A549 (cell line): ENCODE data around the gene MYOF. TPM values are rescaled to one million over a fixed set of nuclear protein-coding genes. Genes with fewer than 3 reads are reported as not detected.

Experiments
- ATAC-seq, 2 experiments: fragments of 200-7000 bp in 1 of 2; fragments of >200 bp in 1 of 2; cut with Nextera tagmentation in 1 of 2; cut with Tn5 transposase in 1 of 2; 3 replicates each; pipeline versions ENCODE4 v1.8.0 to v1.9.1; 2018 to 2020; ENCODE audit warnings: mild to moderate bottlenecking in 1 of 2, moderate library complexity in 1 of 2
- CTCF ChIA-PET: fragments of 300-600 bp; sonication (Branson Sonifier 250); formaldehyde crosslinking; extraction: SDS; loops from one replicate; lab custom pipeline; 2021; ENCODE audit warnings: antibody characterized with exemption, inconsistent platforms; lab: Yijun Ruan, JAX
- POLR2A ChIA-PET: fragments of 350-600 bp; formaldehyde crosslinking; extraction: SDS; loops from one replicate; lab custom pipeline; 2021; ENCODE audit warnings: antibody characterized with exemption, inconsistent platforms; lab: Yijun Ruan, JAX
- DNase-seq, 2 experiments: peaks; one replicate each; pipeline versions ENCODE4 v3.0.0 to v3.0.0-alpha.2; 2011 to 2016; ENCODE audit warnings: low read depth in 1 of 2, low spot score in 1 of 2
- FAIRE-seq: peaks from 2 replicates; lab custom pipeline; 2011; peaks lifted over from hg19 to GRCh38; lab: Jason Lieb, UNC
- H3K27ac ChIP-seq, 2 experiments: fragments of >200 bp; sonication (Bioruptor Twin); formaldehyde crosslinking; 3 replicates each; pipeline ENCODE4 v1.5.1; 2016 to 2017
- H3K4me1 ChIP-seq: fragments of >200 bp; sonication (Bioruptor Twin); formaldehyde crosslinking; 3 replicates; pipeline ENCODE4 v1.6.1; 2016
- H3K4me2 ChIP-seq: fragments of >200 bp; sonication (Bioruptor Twin); formaldehyde crosslinking; 3 replicates; pipeline ENCODE4 v1.6.1; 2016
- H3K4me3 ChIP-seq: fragments of >200 bp; sonication (Bioruptor Twin); formaldehyde crosslinking; 3 replicates; pipeline ENCODE4 v1.5.1; 2016
- H3K9me3 ChIP-seq: fragments of >200 bp; sonication (Bioruptor Twin); formaldehyde crosslinking; 3 replicates; pipeline ENCODE4 v1.6.1; 2016
- CBX2 ChIP-seq: fragments of 200-600 bp; sonication (generic); IDR thresholded peaks from 2 replicates; pipeline ENCODE4 v1.6.1; 2016; ENCODE audit warnings: low read depth, mild to moderate bottlenecking, borderline replicate concordance
- CBX8 ChIP-seq: fragments of 200-600 bp; sonication (generic); IDR thresholded peaks from 2 replicates; pipeline ENCODE4 v1.6.1; 2016
- CHD4 ChIP-seq: fragments of 200-600 bp; sonication (generic); IDR thresholded peaks from 2 replicates; pipeline ENCODE4 v1.6.1; 2016; ENCODE audit warnings: antibody characterized with exemption, mild to moderate bottlenecking, borderline replicate concordance
- ELK1 ChIP-seq: fragments of 150-350 bp; IDR thresholded peaks from 2 replicates; pipeline ENCODE4 v1.6.1; 2014; ENCODE audit warnings: low read depth, mild to moderate bottlenecking, low read length
- GATA3 ChIP-seq: IDR thresholded peaks from 2 replicates; pipeline ENCODE4 v1.6.1; 2012; ENCODE audit warnings: borderline replicate concordance
- JUN ChIP-seq, 2 experiments: fragments of >200 bp; sonication (Bioruptor Twin); formaldehyde crosslinking; IDR thresholded peaks; 2 replicates in 1 of 2; 3 replicates in 1 of 2; pipeline ENCODE4 v1.6.1; 2016 to 2017
- MAZ ChIP-seq: fragments of 150-350 bp; IDR thresholded peaks from 2 replicates; pipeline ENCODE4 v1.6.1; 2014; ENCODE audit warnings: antibody characterized with exemption, low read depth, low read length, borderline replicate concordance
- RCOR1 ChIP-seq: fragments of 150-350 bp; IDR thresholded peaks from 2 replicates; pipeline ENCODE4 v1.6.1; 2014; ENCODE audit warnings: antibody characterized with exemption, low read length, low read depth
- SMC3 ChIP-seq: fragments of >200 bp; sonication (Bioruptor Twin); formaldehyde crosslinking; IDR thresholded peaks from 3 replicates; pipeline ENCODE4 v1.6.1; 2018; ENCODE audit warnings: inconsistent platforms
- USF2 ChIP-seq: fragments of 450-650 bp; IDR thresholded peaks from 2 replicates; pipeline ENCODE4 v1.6.1; 2014; ENCODE audit warnings: antibody characterized with exemption
- ZC3H11A ChIP-seq: fragments of 450-650 bp; IDR thresholded peaks from 2 replicates; pipeline ENCODE4 v1.6.1; 2014; ENCODE audit warnings: antibody characterized with exemption, mild to moderate bottlenecking
- WGBS: methylation state at CpG from one replicate; pipeline ENCODE4 v1.1.6; 2017; ENCODE audit errors: missing lambda C conversion rate; 5-methylcytosine and 5-hydroxymethylcytosine counted together
- polyA plus RNA-seq, 4 experiments: library from polyadenylated mRNA; depleted of rRNA in 3 of 4; stranded (reverse); fragments of >200 nt; fragmentation: RNase III in 1 of 4; extraction: RNeasy Plus Mini Kit Qiagen cat#74134 plus additional on column Dnase treatment in 1 of 4; gene quantifications; 2 replicates in 3 of 4; 3 replicates in 1 of 4; pipeline ENCODE4 v1.2.3, GENCODE V29; 2011 to 2017
- TF ChIP-seq, protein P1 (sequence below): IDR thresholded peaks from 2 replicates; pipeline ENCODE4 v1.6.1; 2012
- TF ChIP-seq, protein P2 (sequence below): fragments of 250-450 bp; sonication (Bioruptor Pico); IDR thresholded peaks from 2 replicates; pipeline ENCODE4 v1.5.0; 2020; ENCODE audit warnings: low read depth, mild to moderate bottlenecking, moderate library complexity
- TF ChIP-seq, protein P3 (sequence below): IDR thresholded peaks from 2 replicates; pipeline ENCODE4 v1.6.1; 2012
- TF ChIP-seq, protein P4 (sequence below): fragments of 200-600 bp; sonication (generic); IDR thresholded peaks from 2 replicates; pipeline ENCODE4 v1.6.1; 2016; ENCODE audit warnings: antibody characterized with exemption, mild to moderate bottlenecking, moderate library complexity

The MYOF gene
- polyA plus RNA-seq, 2 of the 4 experiments (the other 2 are of a cell fraction), result 190 to 265 TPM

DNA sequence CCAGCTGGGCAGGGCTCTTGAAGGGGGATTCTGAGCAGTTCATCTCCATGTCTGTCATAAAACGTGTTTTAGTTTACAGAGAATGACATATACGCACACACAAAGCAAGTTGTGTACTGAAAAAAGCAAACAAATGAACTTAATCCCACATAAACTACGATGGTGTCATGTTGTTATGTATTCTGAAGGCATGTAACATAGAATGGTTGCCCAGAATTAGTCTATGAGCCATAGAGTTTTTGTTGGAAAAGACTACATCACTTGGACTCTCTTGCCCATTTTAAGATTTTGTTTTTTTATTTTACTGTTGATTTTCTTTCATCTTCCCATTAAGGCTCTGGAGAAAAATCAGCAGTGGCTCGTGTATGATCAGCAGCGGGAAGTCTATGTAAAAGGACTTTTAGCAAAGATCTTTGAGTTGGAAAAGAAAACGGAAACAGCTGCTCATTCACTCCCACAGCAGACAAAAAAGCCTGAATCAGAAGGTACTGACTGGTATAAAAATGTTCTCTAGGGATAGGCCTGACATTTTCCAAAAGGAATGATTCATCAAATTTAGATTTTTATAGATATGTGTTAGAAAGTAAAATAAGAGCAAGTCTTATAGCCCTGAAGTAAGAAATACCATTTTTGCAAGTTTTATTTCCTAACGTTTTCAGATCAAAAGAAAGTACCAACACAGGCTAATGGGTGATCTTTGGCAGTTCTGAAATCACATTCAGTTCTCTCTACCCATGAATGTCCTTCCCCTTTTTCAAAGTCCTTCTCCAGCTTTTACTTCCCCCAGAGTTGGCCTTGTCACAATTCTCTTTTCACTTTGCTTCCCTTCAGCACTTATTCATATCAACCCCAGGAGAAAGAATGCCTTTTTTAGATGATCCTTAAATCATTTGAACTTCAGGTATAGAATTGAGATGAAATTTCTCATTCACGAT, 33.2 kb upstream of the MYOF start:
- H3K4me1 ChIP-seq, result no peaks in the 10 kb centered on the region
- ChIA-PET POLR2A (no interaction called here), CTCF (interaction anchor here (0.7 to 10.9 kb wide), 3 partner anchors 12 to 139 kb away, joined by 3 to 92 read pairs (median 5); partner anchors contain the start of gene MYOF)
- H3K4me3 ChIP-seq, result no peak overlapping the region
- 78% methylated on average over 8 of the region's 8 CpGs for WGBS
- H3K4me2 ChIP-seq, result no peak overlapping the region
- DNase-seq (no peak), FAIRE-seq (no peak), ATAC-seq (no peak)
- no peak overlapping the region for H3K27ac ChIP-seq
- 0 out of 3 replicates have a peak, but pooled peaks cover 2% of the 10 kb centered on the region for H3K9me3 ChIP-seq
- TF ChIP-seq ELK1 (no peak), MAZ (no peak), ZC3H11A (no peak), CHD4 (no peak), JUN (IDR thresholded peaks at IDR 0.05) (no peak), CBX8 (no peak), GATA3 (no peak), RCOR1 (no peak), USF2 (no peak), CBX2 (no peak), SMC3 (no peak)
- TF ChIP-seq, protein P1, sequence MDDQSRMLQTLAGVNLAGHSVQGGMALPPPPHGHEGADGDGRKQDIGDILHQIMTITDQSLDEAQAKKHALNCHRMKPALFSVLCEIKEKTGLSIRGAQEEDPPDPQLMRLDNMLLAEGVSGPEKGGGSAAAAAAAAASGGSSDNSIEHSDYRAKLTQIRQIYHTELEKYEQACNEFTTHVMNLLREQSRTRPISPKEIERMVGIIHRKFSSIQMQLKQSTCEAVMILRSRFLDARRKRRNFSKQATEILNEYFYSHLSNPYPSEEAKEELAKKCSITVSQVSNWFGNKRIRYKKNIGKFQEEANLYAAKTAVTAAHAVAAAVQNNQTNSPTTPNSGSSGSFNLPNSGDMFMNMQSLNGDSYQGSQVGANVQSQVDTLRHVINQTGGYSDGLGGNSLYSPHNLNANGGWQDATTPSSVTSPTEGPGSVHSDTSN, result no peak
- TF ChIP-seq, protein P2, sequence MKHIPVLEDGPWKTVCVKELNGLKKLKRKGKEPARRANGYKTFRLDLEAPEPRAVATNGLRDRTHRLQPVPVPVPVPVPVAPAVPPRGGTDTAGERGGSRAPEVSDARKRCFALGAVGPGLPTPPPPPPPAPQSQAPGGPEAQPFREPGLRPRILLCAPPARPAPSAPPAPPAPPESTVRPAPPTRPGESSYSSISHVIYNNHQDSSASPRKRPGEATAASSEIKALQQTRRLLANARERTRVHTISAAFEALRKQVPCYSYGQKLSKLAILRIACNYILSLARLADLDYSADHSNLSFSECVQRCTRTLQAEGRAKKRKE (CRISPR knock-in tag), result no peak
- TF ChIP-seq, protein P3, sequence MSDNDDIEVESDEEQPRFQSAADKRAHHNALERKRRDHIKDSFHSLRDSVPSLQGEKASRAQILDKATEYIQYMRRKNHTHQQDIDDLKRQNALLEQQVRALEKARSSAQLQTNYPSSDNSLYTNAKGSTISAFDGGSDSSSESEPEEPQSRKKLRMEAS, result no peak

GRCh38 chr10:93514521-93514920, 32.4 kb upstream of the MYOF start:
- Histone ChIP-seq H3K27ac (no peak overlapping the region), H3K4me2 (no peak overlapping the region), H3K9me3 (no peaks in the 10 kb centered on the region), H3K4me3 (no peak overlapping the region), H3K4me1 (no peaks in the 10 kb centered on the region)
- TF ChIP-seq, protein P4, sequence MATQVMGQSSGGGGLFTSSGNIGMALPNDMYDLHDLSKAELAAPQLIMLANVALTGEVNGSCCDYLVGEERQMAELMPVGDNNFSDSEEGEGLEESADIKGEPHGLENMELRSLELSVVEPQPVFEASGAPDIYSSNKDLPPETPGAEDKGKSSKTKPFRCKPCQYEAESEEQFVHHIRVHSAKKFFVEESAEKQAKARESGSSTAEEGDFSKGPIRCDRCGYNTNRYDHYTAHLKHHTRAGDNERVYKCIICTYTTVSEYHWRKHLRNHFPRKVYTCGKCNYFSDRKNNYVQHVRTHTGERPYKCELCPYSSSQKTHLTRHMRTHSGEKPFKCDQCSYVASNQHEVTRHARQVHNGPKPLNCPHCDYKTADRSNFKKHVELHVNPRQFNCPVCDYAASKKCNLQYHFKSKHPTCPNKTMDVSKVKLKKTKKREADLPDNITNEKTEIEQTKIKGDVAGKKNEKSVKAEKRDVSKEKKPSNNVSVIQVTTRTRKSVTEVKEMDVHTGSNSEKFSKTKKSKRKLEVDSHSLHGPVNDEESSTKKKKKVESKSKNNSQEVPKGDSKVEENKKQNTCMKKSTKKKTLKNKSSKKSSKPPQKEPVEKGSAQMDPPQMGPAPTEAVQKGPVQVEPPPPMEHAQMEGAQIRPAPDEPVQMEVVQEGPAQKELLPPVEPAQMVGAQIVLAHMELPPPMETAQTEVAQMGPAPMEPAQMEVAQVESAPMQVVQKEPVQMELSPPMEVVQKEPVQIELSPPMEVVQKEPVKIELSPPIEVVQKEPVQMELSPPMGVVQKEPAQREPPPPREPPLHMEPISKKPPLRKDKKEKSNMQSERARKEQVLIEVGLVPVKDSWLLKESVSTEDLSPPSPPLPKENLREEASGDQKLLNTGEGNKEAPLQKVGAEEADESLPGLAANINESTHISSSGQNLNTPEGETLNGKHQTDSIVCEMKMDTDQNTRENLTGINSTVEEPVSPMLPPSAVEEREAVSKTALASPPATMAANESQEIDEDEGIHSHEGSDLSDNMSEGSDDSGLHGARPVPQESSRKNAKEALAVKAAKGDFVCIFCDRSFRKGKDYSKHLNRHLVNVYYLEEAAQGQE, result no peak
- FAIRE-seq, result no peak
- 95% methylated on average over 4 of the region's 4 CpGs for WGBS
- ChIA-PET CTCF (interaction anchor here (0.7 to 10.9 kb wide), 3 partner anchors 32 to 525 kb away, joined by 3 to 92 read pairs (median 4); partner anchors contain the start of gene MYOF), POLR2A (no interaction called here)
- no peak for DNase-seq
- no peak for ATAC-seq
